Esophagus mucosa (tissue), 1 donor: Measurements from ENCODE around the gene TRIM41. TPM values are rescaled to one million over a fixed set of nuclear protein-coding genes. Genes with fewer than 3 reads are reported as not detected.
A peak's percentile ranks its signal among the peaks of the same experiment; 100 is the strongest.
"Not testable (repeated sequence)": the region's sequence is repeated elsewhere in the genome, so short reads cannot be mapped to it uniquely, and the experiment has no call there.

Experiments used
- ATAC-seq: fragments of 200-7000 bp; cut with Tn5 transposase; one replicate; pipeline ENCODE4 v1.9.1; 2020
- total RNA-seq: library from RNA; stranded (reverse); gene quantifications from one replicate; pipeline ENCODE4 v1.2.4, GENCODE V29; 2023
- donor health status: DM: yes; HTN: yes; CAD: no.

Gene TRIM41
- total RNA-seq, 1 donor from 2014 or later: 16.4 TPM

DNA sequence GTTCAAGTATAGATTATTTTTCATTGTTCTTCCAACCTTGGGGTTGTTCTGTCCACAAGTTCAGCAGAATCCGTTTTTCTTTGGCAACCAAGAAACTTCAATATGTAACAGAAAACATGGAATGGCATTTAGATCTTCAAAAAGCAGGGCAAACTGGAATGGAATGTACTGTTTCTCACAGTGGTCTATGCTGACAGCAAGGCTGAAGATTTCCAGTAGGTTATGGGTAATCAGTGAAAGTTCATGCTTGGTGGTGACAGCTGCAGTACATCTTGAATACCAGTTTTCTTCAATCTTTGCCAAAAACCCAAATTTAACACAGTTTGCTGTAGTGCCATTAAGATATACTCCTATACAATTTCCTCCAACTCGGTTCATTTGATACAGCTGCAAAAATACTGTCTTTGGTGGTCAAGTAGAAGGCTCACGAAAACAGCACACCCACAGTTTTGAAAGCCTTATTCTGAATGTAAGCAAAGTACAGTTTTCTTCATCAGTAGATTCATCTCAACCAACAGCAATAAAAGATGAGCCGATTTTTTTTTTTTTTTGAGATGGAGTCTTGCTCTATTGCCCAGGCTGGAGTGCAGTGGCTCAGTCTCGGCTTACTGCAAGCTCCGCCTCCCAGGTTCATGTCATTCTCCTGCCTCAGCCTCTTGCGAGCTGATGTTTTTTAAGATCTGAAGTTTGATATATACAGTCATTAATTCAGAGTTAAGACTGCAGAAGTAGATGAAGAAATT, 32.9 kb downstream of the TRIM41 start:
- no peak for ATAC-seq

DNA sequence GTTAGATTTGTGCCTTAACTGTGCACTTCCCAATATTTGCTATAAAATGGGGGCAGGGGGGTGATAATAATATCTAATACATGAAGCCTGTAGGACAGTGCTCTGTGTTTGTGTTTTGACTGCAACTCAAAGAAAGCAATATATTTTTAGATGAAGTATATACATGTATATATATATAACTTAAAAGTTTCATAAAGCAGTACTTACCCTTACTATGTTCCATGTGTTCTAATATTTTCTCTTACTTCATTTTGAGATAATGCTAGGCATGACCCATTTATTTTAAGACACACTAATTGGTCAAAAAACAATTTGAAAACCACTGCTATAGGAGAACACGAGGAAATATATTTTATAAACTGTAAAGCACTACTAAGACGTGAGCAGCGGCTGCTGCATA, 35.5 kb downstream of the TRIM41 start:
- ATAC-seq: no peak

DNA sequence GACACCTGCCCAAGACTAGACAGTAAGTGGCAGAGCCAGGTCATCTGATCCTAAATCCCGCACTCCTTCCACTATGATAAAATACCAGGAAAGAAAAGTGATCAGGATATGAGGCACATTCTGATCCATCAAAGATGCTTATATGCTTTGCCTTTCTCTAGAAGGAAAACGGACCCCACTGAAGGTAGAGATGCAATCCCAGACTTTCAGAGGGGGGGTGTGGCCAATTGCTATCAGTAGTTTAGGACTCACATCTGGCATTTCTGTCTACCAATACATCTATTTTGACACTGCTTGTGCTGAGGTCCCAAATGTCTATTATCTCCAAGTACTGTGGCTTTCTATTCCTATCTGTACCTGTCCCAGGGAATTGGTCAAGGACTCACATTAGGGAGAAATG, 36.2 kb downstream of the TRIM41 start:
- no peak for ATAC-seq

DNA sequence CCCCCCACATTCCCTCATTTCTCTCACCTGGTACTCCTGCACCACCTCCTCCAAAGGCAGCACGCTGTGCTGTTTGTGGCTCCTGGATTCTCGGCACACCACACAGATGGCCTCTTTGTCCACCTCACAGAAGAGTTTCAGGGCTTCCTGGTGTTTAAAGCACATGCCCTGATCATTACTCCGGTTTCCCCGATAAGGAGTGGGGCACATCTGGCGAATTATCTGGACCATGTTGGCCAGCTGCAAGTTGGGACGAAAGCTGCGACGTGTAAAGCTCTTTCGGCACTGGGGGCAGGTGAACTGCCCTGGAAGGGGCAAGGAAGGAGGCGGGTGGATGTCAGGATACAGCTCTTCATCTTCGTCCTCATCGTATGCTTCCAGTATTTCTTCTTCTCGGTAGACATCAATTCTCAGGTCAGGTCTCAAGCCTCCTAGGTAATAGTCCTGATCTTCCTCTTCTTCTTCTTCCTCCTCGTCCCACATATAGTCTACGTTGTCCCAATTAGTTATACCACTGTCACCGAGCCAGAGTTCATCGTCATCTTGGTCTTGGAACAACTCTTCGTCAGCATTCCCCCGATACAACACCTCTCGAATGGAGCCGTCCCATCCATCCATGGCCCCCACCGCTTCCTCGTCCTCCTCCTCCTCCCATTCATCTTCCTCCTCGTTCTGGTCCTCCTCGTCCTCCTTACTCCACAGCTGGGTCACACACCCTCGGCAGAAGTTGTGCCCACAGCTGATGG, 37.1 kb downstream of the TRIM41 start:
- ATAC-seq: peak; percentile 1

DNA sequence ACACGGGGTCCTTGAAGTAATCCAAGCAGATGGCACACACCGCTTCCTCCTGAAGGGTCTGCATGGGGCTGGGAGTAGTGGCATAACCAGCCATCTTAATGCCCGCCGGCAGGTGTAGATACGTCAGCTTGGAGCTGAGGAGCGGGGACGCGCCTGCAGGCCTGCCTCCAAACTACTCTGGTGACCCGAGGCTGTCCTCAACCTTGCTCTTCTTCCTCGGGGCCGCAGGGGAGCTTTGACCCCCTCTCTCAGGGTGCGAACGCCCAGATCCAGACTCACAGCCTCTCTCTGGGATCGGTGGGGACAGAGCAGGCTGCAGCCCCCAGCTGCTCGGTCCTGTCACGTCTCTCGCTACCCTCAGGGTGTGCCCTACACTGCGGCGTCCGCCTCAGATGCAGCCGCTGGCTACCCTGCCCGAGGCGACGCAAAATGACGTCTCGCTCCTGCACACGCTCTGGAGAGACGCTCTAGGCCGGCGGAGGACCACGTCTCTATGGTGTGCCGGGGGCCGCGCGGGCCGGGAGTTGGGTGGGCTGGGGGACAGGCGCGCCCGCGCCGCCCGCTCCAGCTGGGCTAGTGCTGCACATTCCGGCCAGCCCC, 37.7 kb downstream of the TRIM41 start, which contains the start of gene TRIM52:
Gene TRIM52 (minus strand): TSS at position 424 of the 600 bp plus-strand sequence. CDS start 330 bp downstream, at position 94.
- ATAC-seq: peak; percentile 87

DNA sequence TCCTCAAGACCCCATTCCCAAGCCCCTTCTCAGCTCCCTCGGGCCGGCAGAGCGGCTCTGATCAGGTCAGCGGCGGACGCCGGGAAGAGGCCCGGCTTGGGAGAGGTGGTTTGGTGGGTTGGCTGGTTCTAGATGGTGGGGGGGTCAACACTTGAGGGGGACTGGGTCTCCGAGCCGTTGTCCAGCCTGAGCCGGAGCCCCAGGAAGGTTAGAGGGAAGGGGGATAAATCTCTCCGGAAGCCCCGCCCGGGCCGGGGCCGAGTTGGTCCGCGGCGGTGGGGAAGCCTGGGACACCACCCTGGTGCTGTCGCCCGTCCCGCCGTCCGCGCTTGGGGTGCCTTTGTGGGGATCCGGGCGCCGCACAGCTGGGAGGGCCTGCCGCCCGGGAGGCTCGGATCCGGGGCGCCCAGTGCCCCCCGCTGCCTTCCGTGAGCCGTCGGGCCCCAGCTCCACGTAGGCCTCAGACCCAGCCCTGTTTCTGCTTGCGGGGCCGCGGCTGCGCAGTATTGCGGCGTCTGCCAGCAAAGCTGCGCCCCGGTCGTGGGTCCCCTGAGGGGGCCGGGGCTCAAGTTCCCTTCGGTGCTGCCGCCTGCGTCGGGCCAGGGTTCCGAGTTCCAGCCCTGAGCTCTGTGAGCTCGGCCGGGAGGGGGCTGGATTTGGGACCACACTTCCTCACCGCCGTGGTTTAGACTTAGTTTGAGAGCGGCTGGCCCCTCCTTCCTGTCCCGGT, 38.4 kb downstream of the TRIM41 start:
- peak; percentile 64 for ATAC-seq

DNA sequence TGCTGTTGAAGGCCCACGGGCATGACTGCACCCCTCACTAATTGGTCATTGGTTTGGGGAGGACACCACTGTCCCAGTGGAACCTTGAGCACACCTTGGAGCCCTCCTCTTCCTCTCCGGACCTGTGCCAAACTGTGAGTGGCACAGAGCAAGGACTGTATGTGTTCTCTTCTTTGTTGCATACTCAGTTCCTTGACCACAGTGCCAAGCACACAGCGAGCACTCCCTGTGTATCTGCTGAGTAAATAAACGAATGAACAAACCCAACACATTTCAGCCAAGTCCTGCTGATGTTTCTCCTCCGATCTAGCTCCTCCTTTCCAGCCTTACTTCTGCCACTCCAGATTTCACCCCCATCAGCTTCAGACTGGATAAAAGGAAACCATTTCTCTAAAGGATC, 40.6 kb downstream of the TRIM41 start:
- ATAC-seq: no peak

DNA sequence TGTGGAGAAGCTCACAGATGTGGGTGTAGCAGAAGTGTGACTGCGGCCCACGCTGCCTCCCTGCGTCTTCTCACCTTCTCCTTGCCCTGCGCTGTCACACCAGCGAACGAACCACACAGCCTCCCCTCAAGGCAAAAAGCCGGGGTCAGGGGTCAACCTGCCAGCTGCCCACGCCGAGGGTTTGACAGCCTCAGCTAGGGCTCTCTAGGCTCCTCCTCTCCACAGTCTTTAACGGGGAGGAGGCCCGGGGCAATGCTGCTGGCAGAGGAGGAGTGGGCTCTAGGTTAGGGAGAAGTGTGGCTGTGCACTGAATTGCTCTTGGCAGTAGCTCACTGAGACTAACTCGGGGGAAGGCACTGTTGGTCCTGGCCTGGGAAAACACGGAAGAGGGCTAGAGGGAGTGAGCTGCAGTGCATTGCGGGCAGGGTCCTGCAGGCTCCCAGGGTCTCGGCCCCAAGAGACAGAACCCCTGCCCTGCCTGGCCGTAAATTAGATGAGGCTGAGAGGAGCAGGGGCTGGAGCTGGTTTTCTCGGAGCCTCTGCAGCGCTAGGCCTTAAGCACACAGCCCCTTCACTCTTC, 42.1 kb downstream of the TRIM41 start:
- no peak for ATAC-seq

DNA sequence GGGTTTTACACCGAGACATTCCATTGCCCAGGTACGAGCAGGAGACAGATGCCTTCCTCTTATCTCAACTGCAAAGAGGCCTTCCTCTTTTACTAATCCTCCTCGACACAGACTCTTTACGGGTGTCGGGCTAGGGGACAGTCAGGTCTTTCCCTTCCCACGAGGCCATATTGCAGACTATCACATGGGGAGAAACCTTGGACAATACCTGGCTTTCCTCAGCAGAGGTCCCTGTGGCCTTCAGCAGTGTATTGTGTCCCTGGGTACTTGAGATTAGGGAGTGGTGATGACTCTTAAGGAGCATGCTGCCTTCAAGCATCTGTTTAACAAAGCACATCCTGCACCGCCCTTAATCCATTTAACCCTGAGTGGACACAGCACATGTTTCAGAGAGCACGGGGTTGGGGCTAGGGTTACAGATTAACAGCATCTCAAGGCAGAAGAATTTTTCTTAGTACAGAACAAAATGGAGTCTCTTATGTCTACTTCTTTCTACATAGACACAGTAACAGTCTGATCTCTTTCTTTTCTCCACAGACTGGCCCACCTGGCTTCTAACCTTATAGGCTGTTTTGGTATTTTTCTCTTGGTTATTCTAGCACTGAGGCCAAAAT, 44.3 kb downstream of the TRIM41 start:
- ATAC-seq: not testable (repeated sequence)

DNA sequence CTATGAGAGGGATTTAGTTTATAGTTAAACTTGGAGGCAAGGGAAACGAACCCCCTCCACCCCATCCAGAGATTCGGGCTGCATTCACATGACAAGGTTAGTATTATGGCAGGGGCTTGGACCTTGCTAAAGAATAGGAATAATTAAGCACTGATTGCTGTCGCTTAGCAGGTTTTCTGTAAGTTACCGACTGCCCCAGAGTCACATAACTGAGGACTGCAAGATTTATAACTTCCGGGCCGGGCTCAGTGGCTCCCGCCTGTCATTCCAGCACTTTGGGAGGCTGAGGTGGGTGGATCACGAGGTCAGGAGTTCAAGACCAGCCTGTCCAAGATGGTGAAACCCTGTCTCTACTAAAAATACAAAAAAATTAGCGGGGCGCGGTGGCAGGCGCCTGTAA, 44.8 kb downstream of the TRIM41 start:
- not testable (repeated sequence) for ATAC-seq

DNA sequence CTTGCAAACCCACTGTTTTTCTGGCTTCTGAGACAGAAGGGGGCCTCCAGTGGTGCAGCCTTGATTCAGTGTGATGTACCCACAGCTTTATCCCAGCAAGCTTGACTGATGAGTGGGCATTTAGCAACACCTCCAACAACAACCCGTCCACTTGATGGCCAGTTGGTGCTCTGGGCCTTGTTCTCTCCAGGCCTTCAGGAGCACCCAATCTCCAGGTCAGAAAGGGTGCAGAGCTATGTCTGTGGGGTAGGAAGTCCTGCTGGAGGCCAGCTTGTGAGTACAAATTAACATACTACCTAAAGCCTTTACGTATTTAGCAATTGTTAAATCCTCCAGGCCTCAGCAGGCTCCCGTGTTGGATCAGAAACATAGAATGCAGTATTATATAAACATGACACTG, 48.0 kb downstream of the TRIM41 start:
- no peak for ATAC-seq

DNA sequence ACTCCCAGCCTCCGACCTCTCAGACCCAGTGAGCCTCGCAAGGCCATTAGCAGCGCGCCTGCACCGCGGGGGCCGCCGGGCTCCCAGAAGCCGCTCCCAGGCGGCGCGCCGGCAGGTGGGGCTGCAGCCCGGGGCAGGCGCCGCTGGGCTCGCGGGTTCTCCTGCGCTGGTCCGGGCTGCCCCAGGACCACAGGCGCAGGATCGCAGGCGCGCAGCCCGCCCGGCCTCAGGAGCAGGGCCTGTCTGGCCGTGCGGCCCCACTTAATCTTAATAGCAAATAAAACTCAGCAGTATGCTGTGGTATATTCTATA, 50.3 kb downstream of the TRIM41 start:
- ATAC-seq: not testable (repeated sequence)

DNA sequence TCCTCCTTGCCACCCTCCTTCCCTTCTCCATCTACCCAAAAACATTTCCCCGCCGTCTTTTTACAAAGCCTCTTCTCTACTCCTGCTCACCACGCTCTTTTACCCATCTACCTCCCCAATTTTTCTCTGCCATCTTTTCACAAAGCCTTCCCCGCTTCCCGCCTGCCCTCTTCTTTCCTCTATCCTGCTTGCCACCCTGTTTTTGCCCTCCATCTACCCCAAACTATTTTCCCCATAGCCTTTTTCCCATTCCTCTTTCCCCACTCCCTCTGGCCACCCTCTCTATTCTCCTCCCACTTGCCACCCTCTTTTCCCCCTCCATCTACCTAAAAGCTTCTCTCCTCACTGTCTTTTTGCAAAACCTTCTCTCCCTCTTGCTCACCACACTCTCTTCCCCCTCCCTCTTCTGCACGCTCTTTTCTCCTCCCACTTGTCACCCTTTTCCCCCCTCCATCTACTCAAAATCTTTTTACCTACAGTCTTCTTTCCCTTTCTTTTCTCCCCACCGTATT, 57.2 kb downstream of the TRIM41 start:
- no peak for ATAC-seq

DNA sequence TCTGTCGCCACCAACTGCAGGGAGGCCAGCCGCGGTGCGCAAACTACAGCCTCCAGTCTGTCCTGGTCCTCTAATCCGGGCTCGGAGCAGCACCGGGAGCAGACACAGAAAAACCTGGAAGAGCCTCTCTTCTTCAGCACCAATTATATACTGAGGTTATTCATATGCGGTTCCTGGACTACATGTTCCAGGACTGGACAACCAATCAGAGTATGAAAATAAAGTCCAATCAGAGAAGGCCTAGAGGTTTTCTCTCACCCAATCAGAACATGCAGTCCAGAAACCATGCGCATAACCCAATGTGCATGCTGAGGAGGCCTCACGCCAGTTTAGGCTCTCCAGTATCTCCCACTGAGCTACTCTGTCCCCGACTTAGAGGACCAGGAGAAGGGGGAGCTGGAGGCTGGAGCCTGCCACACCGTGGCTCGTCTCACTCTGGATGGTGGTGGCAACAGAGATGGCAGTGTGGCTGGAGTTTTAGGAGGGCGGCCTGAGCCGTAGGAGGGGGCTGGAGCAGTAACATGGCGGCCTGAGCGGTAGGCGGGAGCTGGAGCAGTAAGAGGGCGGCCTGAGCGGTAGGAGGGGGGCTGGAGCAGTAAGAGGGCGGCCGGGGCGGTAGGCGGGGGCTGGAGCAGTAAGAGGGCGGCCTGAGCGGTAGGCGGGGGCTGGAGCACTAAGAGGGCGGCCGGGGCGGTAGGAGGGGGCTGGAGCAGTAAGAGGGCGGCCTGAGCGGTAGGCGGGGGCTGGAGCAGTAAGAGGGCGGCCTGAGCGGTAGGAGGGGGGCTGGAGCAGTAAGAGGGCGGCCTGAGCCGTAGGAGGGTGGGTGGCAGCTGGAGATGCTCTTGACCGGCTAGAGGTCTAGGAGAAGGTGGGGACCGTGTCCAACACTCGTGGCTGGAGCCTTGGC, 58.2 kb downstream of the TRIM41 start:
- no peak for ATAC-seq

DNA sequence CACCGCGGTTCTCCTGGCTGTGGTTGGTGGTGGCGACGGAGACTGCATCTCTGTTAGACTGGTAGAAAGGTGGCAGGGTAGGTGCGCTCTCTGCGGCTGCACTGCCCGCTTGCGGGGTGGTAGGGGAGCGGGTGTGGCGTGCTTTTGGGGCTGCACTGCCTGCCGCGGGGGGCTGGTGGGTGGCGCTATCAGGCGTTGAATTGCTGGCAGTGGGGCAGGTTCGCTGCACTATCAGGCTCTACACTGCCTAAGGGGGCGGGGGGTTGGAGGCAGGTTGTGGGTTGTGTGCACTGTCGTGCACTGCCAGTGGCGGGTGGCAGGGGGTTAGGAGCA, 58.9 kb downstream of the TRIM41 start:
- ATAC-seq: no peak

DNA sequence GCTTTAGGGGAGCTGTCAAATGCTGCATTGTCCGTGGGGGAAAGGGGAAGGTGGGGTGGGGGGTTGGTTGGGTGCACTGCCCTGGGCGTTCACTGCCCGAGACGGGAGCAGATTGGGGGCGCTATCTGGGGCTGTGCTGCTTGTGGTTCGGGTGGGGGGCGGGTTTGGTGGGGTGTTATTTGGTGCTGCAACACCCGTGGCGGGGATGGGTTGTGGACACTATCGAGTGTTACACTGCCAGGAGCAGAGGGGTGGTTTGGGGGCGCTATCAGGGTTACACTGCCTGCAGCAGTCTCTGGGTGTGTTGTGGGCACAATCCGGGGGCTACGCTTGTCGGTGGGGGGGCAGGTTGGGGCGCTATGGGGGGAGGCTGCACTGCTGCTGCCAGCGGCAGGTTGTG, 59.3 kb downstream of the TRIM41 start:
- ATAC-seq: not testable (repeated sequence)

DNA sequence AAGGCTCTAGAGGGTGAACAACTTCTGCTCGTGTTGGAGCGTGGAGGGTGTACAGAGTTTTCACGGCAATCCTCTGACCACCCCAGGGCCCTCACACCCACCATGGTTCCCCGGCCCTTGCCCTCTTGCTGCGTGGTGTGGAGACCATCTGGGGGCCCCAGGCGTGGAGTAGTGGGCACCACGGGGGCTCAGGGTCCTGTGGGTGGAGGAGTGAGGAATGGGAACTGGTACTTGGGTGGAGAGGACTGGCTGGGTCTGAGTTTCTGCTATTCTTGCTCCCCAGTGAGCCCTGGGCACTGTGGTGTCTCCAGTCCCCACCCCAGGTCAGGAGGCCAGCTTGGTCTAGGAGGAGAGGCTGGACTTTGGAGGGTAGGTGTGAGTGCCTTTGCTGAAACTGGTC, 59.8 kb downstream of the TRIM41 start:
- no peak for ATAC-seq

DNA sequence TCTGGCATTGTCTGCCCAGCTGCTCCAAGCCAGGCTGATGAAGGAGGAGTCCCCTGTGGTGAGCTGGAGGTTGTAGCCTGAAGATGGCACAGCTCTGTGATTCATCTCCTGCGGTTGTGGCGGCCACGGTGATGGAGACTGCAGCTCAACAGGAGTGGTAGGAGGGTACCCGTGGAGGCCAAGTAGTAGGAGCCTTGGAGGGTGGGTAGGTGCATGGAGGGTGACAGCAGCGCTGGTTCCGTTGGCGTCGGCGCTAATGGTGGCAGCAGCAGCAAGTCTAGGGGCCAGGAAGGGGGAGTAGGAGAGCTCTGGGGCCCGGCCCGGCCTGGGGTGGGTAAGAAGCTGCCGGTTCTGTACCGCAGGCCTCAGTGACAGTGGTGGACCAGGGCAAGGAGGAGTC, 60.3 kb downstream of the TRIM41 start:
- no peak for ATAC-seq

DNA sequence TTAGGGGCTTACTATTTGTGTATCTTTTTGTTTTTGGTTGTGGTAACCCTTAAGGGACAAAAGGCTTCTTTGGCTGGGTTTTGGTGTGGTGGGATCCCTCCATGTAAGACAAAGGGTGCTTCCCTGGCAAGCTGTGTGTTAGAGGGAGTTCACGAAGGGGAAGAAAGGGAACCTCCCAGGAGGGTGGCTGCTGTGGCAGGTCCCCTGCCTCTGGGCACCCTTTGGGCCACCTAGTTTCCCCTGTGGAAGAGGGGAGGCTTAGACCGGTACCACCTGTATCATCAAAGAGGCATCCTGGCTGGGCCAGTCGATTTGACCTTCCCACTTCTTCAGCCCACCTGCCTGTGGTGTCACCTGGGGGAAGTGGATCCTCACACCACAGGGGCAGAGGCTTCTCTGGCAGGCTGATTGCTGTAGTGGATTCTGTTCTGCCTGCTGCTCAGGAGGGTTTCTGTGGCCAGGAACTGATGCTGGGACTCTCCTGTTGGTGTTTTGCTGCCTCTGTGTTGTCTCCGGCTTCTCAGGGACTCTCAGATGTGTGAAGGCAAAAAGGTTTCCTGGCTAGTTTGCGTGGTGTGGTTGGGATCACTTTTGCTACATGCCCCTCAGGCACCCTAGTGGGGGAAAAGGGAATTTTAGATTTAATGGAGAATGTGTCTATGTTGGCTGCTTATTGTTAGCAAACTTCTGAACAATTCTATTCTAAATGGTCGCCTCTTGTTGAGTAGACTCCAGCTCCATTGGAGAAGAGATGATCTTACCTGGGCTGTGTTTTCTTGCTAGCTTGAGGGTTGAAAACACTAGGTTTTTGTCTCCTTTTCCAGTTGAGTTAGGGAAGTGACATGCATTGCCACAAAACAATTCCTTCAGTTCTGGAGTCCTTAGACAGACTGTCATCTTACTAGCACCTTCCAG, 61.0 kb downstream of the TRIM41 start:
- ATAC-seq: not testable (repeated sequence)
